Gastrocnemius medialis (tissue), 4 donors: ENCODE results near the gene TIMM29.

Source experiments
- POLR2A ChIP-seq, 2 donors: fragments of 450-650 bp; IDR thresholded peaks; one replicate each; pipeline ENCODE4 v1.6.1; 2017; ENCODE audit warnings: antibody characterized with exemption in 2 of 2, mild to moderate bottlenecking in 2 of 2, moderate library complexity in 2 of 2
- TF ChIP-seq, protein P1 (sequence below), 5 experiments: fragments of 450-650 bp in 3 of 5; fragments of 200-600 bp in 2 of 5; sonication (generic) in 2 of 5; IDR thresholded peaks in 4 of 5; conservative IDR thresholded peaks in 1 of 5; 1 replicate in 4 of 5; 2 replicates in 1 of 5; pipeline ENCODE4 v1.5.1; 2016 to 2019; ENCODE audit warnings: antibody characterized with exemption in 5 of 5, mild to moderate bottlenecking in 3 of 5, moderate library complexity in 3 of 5

DNA sequence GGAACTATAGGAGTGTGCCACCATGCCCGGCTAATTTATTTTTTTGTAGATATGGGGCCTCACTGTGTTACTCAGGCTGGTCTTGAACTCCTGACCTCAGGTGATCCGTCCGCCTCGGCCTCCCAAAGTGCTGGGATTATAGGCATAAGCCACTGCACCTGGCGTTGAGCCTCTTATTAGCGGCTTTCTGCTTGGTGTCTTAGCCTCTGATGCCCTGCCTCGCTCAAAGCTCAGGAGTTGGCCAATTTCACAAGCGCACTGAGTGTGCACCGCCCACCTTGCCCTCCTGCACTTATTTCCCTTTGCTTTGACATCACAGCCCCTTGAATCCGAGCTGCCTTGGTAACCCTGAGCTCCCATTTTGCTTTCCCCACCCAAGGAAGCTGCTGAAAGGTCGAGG, 10.3 kb upstream of the TIMM29 start:
- no peak for TF ChIP-seq POLR2A (IDR thresholded peaks at IDR 0.05)
- TF ChIP-seq, protein P1, sequence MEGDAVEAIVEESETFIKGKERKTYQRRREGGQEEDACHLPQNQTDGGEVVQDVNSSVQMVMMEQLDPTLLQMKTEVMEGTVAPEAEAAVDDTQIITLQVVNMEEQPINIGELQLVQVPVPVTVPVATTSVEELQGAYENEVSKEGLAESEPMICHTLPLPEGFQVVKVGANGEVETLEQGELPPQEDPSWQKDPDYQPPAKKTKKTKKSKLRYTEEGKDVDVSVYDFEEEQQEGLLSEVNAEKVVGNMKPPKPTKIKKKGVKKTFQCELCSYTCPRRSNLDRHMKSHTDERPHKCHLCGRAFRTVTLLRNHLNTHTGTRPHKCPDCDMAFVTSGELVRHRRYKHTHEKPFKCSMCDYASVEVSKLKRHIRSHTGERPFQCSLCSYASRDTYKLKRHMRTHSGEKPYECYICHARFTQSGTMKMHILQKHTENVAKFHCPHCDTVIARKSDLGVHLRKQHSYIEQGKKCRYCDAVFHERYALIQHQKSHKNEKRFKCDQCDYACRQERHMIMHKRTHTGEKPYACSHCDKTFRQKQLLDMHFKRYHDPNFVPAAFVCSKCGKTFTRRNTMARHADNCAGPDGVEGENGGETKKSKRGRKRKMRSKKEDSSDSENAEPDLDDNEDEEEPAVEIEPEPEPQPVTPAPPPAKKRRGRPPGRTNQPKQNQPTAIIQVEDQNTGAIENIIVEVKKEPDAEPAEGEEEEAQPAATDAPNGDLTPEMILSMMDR (IDR thresholded peaks at IDR 0.05 in 4 of 5, conservative IDR thresholded peaks at IDR 0.05 in 1 of 5) = no peak
